Stimulated activated CD4-positive, alpha-beta T cell treated with anti-CD3 and anti-CD28 coated beads, TNF-alpha, amount 100 ng/mL, for 4 hours (primary cell): ENCODE results near the gene TMEM126A.
"Not testable (repeated sequence)": the region's sequence is repeated elsewhere in the genome, so short reads cannot be mapped to it uniquely, and the experiment has no call there.

Experiments
- DNase-seq, 3 experiments: peaks; one replicate each; pipeline ENCODE4 v3.0.0-alpha.2; 2020; ENCODE audit warnings: low read depth in 3 of 3

Gene TMEM126A

DNA sequence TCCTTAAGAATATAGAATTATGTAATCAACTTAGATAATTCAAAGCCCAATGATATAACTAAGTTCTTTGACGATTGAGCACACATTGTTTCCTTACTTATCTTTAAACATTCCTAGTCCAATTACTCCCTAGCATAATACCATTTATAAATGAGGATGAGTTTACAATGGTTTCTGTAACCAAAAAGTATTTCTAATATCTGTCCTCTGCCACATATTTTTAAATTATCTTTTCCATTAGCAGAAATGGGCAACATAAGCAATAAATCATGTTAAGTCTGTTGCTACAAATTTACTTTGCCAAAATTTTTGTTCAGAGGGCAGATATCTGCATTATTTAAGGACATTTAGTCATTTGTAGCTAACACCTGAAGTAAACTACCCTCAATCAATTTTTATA lies 10.4 kb downstream of the TMEM126A start:
- no peak for DNase-seq

- DNase-seq: no peak
These were observed 14.4 kb downstream of the TMEM126A start for GRCh38 chr11:85661972-85662664.

GRCh38 chr11:85663080-85663752 lies 15.4 kb downstream of the TMEM126A start:
- no peak for DNase-seq

- peak; percentile 70 to 83 (median 83) for DNase-seq
These were observed 16.2 kb downstream of the TMEM126A start for GRCh38 chr11:85663753-85664614.

- peak; percentile 81 to 88 (median 88) for DNase-seq
These were observed 17.1 kb downstream of the TMEM126A start, which contains the start of gene CREBZF for GRCh38 chr11:85664615-85665481. Gene CREBZF (minus strand): TSS chr11:85665129. CDS start chr11:85664875, 254 bp downstream.

- no peak for DNase-seq
These were observed 18.0 kb downstream of the TMEM126A start for GRCh38 chr11:85665733-85666132.

GRCh38 chr11:85666687-85667086 lies 18.9 kb downstream of the TMEM126A start:
- no peak for DNase-seq

GRCh38 chr11:85668157-85668556 lies 20.4 kb downstream of the TMEM126A start:
- no peak for DNase-seq

DNA sequence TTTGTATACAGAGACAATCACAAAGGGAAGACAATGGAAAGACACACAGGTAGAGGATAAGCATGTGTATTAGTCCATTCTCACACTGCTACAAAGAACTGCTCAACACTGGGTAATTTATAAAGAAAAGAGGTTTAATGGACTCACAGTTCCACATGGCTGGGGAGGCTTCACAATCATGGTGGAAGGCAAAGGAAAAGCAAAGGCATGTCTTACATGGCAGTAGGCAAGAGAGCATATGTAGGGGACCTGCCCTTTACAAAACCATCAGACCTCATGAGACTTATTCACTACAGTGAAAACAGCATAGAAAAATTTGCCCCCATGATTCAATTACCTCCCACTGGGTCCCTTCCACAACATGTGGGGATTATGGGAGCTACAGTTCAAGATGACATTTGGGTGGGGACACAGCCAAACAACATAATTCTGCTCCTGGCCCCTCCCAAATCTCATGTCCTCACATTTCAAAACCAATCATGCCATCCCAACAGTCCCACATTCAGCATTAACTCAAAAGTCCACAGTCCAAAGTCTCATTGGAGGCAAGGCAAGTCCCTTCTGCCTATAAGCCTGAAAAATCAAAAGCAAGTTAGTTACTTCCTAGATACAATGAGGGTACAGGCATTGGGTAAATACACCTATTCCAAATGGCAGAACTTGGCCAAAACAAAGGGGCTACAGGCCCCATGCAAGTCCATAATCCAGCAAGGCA lies 23.3 kb downstream of the TMEM126A start:
- DNase-seq: not testable (repeated sequence)

DNA sequence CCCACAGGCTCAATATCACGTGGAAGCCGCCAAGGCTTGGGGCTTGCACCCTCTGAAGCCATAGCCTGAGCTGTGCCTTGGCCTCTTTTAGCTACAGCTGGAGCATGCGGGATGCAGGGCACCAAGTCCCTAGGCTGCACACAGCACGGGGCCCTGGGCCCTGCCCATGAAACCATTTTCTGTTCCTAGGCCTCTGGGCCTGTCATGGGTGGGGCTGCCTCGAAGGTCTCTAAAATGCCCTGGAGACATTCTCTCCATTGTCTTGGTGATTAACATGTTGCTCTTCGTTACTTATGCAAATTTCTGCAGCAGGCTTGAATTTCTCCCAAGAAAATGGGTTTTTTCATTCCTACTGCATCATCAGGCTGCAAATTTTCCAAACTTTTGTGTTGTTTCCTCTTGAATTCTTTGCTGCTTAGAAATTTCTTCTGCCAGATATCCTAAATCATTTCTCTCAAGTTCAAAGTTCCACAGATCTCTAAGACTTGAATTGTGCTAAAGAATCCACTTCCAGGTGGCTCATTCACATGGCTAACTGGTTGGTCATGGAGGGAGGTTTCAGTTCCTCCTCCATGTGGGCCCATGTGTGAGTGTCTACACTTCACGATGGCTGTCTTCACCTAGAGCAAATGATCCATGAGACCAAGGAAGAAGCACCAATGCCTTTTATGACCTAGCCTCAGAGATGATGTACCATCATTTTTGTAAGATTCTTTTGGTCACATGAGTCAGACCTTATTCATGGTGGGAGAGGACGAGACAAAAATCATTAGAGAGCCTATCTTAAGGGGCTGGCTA lies 24.5 kb downstream of the TMEM126A start:
- DNase-seq: no peak

- no peak for DNase-seq
These were observed 25.6 kb downstream of the TMEM126A start for GRCh38 chr11:85673393-85673792.

- no peak for DNase-seq
These were observed 31.8 kb downstream of the TMEM126A start for GRCh38 chr11:85679576-85679975.

GRCh38 chr11:85680897-85681296 lies 33.1 kb downstream of the TMEM126A start:
- no peak for DNase-seq

DNA sequence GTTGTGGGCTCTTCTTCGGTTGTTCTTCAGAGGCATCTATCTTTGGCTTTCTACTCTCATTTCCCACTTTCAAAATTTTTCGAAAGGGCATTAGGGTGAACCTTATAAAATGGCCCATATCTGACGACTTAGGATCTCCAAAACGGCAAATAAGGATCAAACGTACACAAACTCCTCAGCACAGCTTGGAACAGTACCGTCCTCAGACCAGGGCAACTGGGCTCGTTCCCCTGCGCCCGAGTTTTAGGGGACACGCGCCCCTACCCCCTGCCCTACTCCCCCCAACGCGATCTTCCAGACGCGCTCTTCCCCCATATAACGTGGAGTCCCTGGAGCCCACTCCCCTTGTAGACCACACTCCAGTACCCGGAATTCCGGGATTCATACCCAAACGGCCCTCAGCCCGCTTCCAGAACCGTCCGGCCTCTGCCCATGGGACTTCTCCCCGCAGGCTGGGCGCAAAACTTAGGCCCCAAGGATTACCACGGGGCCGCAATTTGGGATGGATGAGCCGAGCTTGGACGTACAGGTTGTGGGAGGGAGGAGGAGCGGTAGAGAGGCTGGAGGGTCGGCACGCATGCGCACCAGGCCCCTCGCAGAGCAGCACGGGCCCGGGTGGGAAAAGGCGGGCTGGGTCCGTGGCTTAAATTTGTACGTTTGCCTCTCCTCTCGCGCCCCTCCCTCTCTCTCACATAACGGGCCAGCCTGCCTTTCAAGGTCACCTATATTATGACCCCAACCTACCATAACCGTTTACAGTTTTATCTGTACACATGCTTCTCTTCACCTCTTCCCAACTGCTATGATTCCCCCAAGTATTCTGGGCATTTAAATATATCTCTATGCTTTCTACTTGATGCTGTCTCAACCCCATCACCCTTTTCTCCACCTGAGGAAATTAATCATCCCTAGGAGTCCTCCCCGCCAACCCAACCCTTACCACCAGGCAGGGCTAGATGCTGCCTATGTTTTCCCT lies 34.9 kb downstream of the TMEM126A start:
- DNase-seq: peak; percentile 32 to 49 (median 38)

DNA sequence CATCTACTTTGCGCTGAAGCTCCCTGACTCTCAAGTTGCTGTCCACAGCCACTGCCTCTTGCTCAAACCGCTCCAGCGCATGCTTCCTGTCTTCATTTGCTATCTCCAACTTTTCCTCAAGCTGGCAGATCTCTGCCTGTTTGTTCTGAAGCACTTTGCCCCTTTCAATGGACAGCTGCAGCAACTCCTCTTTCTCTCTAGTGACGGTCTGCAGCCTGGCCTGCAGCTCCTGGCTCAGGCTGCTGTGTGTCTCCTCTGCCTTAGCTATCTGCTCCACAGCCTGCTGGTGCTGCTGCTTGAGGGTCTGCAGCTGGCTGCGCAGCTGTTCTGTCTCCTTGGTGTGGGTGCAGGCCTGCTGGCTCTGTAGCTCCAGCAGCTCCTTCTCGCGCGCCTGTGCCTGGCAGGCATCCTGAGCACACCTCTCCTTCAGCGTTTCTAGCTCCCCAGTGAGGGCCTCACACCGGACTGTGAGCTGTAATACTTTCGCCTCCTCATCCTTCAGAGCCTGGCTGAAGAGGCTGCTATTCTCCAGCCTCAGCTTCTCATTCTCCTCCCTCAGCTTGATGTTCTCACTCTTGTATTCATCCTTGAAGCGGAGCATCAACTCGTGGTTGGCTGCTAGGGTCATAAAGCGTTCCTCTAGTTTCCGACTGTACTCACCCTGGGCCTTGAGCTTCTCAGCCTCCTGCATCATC lies 37.5 kb downstream of the TMEM126A start:
- DNase-seq: no peak

- no peak for DNase-seq
These were observed 38.2 kb downstream of the TMEM126A start, which contains the start of gene CCDC89 for GRCh38 chr11:85685820-85686459. Gene CCDC89 (minus strand): TSS chr11:85686195. CDS start chr11:85686130, 65 bp downstream.

GRCh38 chr11:85694385-85694980 lies 46.7 kb downstream of the TMEM126A start:
- DNase-seq: no peak
